HK-2 (cell line): ENCODE measurements around the gene EMD.
"Not testable (repeated sequence)": the region's sequence is repeated elsewhere in the genome, so short reads cannot be mapped to it uniquely, and the experiment has no call there.

Source experiments
- DNase-seq: peaks from one replicate; pipeline ENCODE4 v3.0.0-alpha.2; 2018; ENCODE audit not compliant: unreplicated experiment

Gene EMD

DNA sequence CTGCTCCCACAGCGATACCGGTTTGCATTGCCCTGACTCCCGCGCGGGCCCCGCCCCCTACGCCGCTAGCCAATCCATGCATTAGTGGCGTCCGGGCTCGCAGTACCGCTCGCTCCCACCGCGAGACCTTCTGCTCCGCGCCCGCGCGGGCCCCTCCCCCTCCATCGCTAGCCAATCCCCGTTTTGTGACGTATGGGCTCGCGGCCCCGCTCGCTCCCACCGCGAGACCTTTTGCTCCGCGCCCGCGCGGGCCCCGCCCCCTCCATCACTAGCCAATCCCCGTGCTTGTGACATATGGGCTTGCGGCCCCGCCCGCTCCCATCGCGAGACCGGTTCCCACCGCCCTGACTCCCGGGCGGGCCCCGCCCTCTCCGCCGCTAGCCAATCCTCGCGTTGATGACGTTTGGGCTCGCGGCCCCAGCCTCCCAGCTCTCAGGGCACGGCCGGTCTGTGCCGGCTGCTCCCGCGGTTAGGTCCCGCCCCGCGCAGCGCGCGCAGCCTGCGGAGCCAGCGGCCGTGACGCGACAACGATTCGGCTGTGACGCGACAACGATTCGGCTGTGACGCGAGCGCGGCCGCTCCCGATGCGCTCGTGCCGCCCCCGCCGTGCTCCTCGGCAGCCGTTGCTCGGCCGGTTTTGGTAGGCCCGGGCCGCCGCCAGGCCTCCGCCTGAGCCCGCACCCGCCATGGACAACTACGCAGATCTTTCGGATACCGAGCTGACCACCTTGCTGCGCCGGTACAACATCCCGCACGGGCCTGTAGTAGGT is at the start of gene EMD:
Gene EMD, plus strand, starts transcription at position 497 of the 770 bp plus-strand sequence. Its CDS starts 190 bp downstream, at position 687.
- peak; percentile 98 for DNase-seq

DNA sequence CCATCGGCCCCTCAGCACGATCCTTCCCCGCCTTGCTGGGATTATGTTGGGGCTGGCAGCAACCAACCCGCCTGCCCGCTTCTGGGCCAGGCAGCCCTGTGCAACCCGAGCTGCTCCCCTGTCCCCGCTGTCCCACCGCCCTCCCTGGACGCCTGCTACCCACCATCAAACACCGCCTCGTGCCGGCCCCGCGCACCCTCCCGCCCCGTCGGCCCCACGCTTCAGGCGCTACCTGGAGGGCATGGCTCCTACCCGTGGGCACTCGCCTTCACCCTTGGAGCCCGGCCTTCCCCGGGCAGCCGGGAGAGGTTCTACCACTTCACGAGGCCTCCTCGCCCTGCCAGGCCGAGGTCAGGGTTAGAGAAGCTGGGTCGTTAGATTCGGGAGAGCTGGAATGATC is 46.5 kb upstream of the EMD start:
- no peak for DNase-seq

DNA sequence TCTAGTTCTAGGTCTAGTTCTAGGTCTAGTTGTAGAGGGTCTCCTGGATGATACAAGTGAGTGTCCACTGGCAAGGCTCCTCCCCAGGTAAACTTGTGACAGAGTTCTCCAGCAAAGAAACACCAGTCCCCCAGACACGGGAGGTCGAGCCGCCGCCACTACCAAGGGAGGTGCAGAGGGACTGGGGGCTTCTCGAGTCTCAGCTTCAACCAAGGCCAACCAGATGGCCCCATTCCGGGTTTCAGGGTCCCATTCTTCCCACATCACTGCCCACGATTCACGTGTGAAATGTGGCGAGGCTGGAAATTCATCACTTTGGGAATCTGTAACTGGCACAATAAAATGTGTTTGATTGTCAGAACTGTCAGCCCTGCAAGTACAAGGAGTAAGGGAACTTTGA is 46.0 kb upstream of the EMD start:
- DNase-seq = no peak

DNA sequence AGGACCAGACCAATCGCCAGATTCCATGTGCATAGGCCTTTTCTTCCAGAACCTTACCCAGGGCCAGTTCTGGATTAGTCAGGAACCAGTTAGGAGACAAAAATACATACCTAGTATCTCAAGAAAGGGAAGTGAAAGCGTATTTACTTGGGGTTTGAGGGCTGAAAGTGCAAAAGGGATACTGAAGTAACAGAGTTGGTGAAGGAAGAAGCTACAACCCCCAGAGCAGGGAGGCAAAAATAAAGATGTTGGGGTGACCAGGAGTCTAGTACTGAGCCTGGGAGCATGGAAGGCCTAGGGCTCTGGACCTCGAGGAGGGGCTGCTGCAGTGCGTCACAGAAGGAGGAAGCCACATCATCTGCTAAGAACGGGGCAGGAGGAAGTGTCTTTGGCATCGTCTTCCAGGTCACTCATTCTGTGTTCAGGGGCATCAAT is 45.2 kb upstream of the EMD start:
- no peak for DNase-seq

DNA sequence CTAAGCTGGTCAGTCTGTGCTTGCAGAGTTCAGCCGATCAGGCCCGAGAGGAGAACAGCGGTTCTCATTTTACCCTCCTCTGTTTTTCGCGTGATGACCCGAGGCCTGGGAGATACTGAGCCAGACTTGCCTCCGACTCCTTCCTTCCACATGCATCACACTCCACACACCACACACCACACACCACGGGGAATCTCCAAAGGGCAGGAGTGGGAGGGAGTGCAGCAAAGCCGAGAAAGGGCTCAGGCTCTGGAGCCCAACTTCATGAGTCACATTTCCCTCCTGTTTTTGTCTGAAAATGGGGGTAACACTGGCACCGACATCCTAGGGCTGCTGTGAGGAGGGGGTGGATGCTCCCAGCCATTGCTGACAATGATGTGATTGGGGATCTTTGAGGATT is 44.6 kb upstream of the EMD start:
- no peak for DNase-seq

DNA sequence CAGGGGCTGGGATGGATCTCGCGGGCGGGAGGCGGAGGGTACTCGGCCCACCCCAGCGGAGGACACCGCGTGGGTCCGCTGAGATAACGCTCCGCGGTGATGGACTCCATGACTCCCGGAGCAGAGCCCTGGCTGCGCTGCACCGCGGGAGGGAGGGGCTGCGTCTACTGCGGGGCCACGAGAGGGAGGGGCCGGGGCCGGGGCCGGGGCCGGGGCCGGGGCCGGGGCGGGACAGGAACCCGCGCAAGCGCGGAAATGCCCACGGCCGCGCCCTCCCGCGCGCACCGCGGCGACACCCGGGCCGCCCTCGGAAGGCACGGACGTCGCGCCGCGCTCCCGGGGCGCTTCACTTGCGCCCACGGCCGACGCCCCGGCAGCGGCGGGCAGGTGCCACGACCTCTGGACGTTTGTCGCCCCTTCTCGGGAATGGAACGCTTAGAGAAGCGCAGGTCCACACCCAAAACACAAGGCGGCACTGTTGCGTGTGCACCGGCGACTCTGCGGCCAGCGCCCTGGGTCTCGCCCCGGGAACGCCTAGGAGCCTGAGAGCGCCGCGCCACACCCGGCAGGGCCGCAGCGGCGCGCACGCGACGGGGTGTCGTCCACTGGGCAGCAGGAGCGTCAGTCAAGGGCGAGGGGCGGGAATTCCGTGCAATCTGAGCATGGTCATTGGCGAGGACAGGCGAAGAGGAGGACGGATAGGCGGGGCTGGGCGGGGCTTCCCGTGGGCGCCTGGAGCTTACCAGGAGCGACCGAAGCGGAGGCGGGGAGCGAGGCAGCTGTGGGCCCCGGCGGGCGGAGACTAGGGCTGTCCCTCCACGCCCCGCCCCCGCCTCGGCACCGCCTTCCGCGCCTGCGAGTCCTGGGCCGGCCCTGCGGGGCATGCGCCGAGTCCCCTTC is 37.4 kb upstream of the EMD start:
- DNase-seq = not testable (repeated sequence)

DNA sequence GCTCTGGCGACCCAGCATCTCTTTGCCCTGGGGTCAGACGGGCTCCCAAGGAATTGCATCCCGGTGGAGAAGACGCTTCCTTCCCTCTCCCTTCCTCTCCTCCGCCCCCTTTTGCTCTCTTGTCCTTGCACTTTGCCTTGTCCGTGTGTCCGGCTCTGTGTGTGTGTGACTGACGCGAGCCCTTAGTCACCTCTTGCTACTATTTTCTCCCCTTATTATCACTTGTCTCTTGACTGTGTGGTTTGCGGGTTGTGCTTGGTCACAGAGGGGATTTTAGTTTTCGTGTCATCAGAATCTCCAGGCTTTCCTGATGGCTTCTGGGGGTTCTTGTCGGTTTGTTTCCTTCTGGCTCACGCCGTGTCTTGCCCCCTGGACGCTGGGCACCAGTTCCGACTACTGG is 36.0 kb upstream of the EMD start:
- not testable (repeated sequence) for DNase-seq

DNA sequence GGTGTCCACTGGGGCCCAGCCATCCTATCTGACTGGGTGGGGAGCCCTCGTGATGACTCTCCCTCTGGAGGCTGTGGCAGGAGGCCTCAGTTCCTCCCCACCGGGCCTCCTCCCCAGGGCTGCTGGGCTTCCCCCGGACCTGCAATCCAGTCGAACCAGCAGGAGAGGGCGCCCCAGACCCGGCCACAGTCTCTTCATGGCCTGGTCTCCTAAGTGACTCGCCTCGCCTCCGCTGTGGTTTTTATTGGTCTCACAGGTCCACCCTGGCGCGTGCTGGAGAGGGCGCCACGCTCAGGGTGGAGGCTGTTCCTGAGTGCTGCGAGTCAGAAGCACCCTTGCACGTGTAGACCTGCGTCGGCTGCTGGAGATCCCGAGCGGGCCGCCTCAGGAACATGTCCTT is 35.5 kb upstream of the EMD start:
- DNase-seq = not testable (repeated sequence)

DNA sequence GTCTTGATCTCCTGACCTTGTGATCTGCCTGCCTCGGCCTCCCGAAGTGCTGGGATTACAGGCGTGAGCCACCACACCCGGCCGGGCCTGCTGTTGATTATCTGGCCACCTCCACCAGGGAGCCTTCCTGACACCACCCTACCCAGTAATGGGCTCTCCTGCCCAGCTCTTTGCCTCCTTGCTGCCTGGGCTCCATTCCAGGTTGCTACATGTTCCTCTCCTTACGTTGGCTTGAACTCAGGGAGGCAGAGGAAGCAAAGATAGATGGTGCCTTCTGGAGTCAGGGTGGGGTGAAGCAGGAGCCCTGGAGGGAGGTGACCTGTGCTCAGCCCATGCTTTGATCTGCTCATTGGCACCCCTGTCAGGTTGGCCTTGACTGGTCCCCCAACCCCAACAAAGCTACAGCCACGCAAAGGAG is 31.0 kb upstream of the EMD start:
- peak; percentile 54 for DNase-seq

DNA sequence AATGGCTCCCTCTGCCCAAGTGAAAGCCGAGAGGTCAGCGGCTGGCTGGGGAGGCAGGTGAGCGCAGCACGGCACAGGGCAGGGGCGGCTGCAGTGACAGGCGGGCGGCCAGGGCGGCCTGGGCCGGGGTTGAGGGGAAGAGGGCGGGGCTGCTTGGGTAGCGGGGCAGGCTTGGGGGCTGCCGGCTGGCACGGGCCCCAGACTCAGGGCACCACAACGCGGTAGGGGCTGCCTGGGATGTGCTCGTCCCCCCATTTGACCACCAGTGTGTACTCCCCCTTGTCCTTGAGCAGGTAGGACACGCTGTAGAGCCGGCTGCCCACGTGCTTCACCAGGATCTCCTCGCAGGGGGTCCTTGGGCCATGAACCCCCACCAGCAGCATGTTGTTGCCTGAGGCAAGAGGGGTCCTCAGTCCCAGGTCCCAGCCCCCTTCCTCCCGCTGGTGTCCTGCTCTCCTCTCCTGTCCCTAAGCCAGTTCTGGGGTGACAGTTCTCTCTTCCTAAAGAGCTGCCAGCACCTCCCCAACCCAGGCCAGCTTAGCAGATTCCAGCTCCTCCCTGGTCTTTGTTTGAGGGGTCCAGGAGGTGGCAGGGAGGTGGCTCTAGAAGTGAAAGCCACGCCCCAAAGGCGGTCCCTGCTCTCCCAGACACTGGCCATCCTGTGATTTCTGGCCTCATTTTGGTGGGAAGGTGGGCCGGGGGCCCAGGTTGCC is 30.3 kb upstream of the EMD start:
- DNase-seq = peak; percentile 31

DNA sequence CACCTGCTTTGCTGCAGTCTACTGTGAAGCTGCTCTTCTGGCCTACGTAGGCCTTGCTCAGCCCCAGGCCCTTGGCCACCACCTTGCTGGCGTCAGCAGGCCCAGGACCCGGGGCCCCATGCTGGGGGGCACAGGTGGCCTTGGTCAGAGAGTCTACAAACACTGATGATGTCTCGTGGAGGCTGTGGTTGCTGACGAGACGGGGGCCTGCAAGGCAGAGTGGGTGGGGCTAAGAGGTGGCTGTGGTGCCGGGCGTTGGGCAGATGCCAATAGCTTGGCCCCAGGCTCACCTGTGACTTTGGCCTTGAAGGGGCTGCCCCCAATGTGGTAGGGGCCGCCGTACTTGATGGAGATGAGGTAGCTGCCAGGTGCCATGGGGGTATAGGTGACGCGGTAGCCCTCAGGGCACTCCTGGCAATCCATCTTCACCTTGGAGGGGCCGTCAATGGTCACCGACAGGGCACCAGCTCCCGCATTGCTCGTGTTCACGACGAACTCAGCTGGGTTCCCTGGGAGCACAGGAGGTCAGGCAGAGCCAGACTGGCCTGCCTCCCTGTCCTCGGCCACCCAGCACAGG is 29.6 kb upstream of the EMD start:
- DNase-seq = peak; percentile 36

DNA sequence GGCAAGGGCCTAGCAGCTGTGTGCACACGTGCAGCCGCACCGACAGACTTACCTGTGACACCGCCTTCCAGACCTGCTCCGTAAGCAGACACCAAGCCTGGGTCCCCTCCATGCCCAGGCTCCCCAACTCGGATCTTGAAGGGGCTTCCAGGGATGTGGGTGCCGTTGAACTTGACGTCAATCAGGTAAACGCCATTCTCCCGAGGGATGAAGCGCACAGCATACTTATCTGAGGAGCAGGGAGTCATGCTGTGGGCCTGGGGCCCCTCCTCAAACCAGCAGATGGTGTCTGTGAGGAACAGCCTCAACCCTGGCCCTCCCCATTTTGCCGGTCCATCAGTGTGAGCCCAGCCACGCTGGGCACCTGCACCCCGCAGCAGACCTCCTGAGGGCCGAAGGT is 29.1 kb upstream of the EMD start:
- peak; percentile 23 for DNase-seq

DNA sequence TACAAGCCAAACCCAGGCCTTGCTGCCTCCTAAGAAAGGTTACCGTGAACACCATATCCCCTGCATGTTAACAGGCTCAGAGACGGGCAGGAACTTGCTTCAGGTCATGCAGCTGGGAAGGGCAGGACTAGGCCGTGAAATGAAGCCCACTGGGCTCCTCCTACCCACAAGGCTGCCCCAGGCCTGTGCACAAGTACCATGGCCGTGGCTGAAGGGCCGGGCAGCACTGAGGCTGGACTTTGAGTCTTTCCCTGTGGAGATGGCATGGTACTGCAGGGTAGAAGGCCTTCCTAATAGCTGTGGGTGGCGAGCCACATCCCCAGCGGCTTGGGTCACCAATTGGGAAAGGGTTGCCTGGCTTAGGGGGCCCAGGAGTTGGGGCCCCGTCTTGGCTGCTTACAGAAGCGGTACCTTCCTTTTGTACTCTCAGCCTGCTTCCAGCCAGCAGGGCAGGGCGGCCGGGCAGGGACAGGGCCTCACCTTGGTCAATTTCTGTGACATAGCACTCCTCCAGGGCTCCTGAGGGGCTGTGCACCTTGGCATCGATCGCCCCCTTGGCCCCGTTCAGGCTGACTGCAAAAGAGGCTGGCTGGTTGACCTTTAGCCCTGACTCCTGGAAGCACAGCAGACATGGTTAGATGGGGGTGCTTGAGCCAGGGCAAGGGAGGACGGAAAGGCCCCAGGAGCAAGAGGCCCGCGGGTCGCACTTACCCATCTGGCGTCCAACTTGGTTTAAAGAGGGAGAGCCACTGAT is 28.5 kb upstream of the EMD start:
- DNase-seq = peak; percentile 12

DNA sequence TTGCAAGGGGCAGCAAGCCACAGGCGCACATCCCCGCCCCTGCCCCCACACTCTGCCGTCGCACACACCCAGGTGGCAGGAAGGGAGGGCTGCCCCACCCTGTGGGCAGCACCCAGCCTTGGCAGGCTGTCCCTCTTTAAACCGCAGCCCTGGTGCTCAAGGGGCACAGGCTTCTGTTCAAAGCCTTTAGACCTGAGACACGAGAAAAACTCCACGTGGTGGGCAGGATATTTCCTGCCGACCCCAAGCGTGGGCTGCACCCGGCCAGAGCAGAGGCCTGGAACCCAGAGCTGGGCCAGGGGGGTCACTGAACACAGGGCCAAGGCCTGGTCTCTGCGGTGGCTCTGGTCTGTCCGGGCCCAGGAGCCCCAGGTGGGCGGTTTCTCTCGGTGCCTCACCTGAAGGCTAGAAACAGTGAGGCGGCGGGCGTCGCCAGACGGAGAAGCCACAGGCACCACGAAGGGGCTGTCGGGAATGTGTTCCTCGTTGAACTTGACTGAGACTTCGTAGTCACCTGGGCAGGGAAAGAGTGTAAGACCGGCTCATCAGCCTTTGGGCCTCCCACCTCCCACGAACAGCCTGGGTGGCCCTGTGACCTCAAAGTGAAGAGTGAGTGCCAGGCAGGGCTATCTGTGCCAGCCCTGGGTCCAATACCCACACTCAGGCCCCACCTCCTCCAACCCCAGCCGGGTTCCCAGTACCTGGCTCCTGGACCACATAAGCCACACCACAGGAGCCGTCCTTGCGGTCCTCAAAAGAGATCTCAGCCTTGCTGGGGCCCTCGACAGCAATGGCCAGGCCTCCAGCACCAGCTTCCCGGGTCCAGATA is 27.7 kb upstream of the EMD start:
- DNase-seq = peak; percentile 17

DNA sequence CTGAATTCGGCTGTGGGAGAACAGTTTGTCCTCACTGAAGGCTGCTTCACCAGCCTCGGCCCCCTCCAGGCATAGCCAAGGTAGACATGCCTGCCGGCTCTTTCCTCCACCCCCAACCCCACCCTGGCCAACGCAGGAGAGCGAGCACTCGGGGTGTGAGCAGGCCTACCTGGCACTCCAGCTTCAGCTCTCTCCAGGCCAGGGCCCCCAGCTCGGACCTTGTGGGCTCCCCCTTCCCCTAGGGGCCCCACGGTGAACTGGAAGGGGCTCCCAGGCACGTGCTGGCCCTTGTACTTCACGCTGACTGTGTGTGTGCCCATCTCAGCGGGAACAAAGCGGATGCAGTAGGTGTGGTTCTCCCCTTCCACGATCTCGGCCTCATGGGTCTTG is 27.1 kb upstream of the EMD start:
- DNase-seq = no peak

DNA sequence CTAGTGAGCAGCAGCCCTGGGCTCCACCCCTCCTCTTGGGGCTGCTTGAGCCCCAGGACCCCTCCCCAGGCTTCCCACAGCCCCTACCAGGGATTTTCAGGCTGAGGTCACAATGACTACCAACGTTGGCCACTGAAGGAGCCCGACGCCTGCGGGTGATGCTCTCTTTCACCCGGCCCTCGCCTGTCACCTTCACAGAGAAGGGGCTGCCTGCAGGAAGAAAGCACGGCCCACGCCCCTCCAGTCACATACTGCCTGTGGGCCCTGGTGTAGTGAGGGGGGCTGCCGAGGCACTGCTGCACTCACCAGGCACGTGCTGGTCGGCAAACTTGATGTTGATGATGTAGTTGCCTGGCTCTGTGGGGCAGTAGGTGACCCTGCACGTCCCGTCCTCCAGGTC is 26.6 kb upstream of the EMD start:
- no peak for DNase-seq

DNA sequence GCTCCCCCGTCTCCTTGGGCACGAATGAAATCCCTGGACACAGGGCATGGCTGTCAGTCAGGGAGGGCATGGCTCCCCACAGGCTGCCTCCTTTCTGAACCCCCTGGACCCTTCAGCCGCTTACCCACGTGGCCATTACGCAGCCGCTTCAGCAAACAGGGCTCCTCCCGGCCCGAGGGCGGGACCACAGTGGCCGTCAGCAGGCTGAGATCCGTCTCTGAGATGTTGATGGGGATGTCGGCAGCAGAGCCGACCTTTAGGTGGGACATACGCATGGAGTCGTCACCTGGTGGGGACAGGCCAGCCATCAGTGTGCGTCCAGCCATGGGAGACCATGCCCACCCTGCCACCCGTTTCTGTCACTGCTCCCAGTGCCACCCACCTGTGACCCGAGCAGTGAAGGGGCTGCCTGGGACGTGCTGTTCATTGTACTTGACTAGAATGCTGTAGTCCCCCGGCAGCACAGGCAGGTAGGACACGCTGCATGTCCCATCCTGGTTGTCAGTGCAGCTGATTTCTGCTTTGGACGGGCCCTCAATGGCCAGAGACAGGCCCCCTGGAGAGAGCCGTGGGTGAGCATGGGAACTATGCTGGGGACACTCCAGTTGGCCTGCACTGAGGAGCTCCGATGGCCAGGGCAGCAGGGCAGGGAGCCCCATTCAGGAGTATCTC is 25.8 kb upstream of the EMD start:
- DNase-seq = peak; percentile 15

DNA sequence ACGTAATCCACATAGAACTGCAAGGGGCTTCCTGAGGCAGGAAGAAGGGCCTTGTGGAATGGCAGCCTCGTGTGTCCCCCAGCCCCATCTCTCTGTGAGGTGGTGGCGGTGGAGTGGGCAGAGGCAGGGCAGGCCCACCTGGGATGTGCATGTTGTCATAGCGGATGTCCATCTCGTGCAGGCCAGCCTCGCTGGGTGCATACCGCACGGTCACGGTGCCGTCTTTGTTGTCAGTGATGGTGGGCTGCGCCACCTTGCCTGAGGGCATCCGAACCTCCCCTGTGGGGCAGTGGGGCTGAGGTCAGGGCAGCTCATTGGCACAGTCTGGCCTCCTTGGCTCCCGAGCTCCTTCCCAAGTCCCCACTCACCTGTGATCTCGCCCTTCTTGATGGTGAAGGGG is 25.1 kb upstream of the EMD start:
- no peak for DNase-seq

DNA sequence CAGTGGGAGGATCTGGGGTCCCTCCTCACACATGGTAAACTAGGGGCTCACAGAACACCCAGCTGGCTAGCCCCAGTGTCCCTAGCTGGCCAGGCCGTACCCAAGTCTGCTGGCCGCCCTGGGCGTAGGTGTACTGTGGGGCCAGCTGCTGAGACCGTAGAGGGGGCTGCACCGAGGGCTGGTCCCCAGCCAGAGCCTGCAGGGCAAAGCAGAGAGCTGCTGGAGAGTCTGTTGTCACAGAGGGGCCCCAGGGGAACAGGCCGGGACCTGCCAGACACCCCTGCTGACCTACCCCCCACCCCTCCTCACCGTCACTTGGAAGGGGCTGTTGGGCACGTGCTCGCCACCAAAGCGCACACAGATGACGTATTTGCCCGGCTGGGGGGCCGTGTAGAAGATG is 24.6 kb upstream of the EMD start:
- peak; percentile 15 for DNase-seq
